HepG2 (cell line): ENCODE results near the gene ZBTB7B. TPM values are rescaled to one million over a fixed set of nuclear protein-coding genes. Genes with fewer than 3 reads are reported as not detected.

ENCODE experiments used
- ATAC-seq: fragments of 200-7000 bp; cut with Tn5 transposase; 3 replicates; pipeline ENCODE4 v1.9.1; 2020; ENCODE audit warnings: mild to moderate bottlenecking, moderate library complexity
- BruUV-seq: library from RNA; stranded (reverse); fragments of 400-500 nt; replicated peaks from 2 replicates; lab custom pipeline; 2021; lab: Mats Ljungman, UMichigan
- CTCF ChIA-PET: fragments of 300-600 bp; formaldehyde crosslinking; extraction: SDS; loops from one replicate; lab custom pipeline; 2021; ENCODE audit warnings: low total read pairs, inconsistent platforms, low intra/inter-chr PET ratio; lab: Yijun Ruan, JAX
- POLR2A ChIA-PET: fragments of 350-600 bp; sonication (Branson Sonifier 250); formaldehyde crosslinking; loops from one replicate; lab custom pipeline; 2020; ENCODE audit warnings: antibody characterized with exemption, inconsistent platforms; lab: Yijun Ruan, JAX
- DNase-seq: peaks from one replicate; pipeline ENCODE4 v3.0.0-alpha.2; 2015; ENCODE audit warnings: low spot score
- FAIRE-seq: peaks from 3 replicates; lab custom pipeline; 2011; peaks lifted over from hg19 to GRCh38; lab: Jason Lieb, UNC
- H2AFZ ChIP-seq: one replicate; pipeline ENCODE4 v1.6.1; 2011; ENCODE audit warnings: low read length, inconsistent platforms
- H3K27ac ChIP-seq: fragments of 300-600 bp; 3 replicates; pipeline ENCODE4 v1.8.0; 2011; ENCODE audit warnings: mixed run types, mild to moderate bottlenecking, mixed read lengths, low read length, inconsistent platforms; ENCODE audit not compliant: insufficient read depth; ENCODE audit errors: extremely low read length
- H3K27me3 ChIP-seq, 2 experiments: fragments of 200-600 bp in 1 of 2; 2 replicates in 1 of 2; 3 replicates in 1 of 2; pipeline versions ENCODE4 v1.6.0 to v1.8.0; 2011; ENCODE audit warnings: low read length in 2 of 2, mild to moderate bottlenecking in 2 of 2, moderate library complexity in 2 of 2, inconsistent platforms in 1 of 2; ENCODE audit not compliant: insufficient read depth in 2 of 2, control insufficient read depth in 1 of 2
- H3K36me3 ChIP-seq, 2 experiments: fragments of 200-600 bp in 1 of 2; replicated peaks in 1 of 2; 2 replicates in 1 of 2; 3 replicates in 1 of 2; pipeline versions ENCODE4 v1.5.1 to v1.8.0; 2011; ENCODE audit warnings: low read length in 2 of 2, inconsistent platforms in 1 of 2; ENCODE audit not compliant: insufficient read depth in 2 of 2, control insufficient read depth in 1 of 2
- H3K4me1 ChIP-seq: 2 replicates; pipeline ENCODE4 v1.5.1; 2012; ENCODE audit warnings: low read length, inconsistent platforms; ENCODE audit not compliant: insufficient read depth
- H3K4me2 ChIP-seq: 2 replicates; pipeline ENCODE4 v1.6.0; 2011; ENCODE audit warnings: low read depth, low read length, inconsistent platforms
- H3K4me3 ChIP-seq, 3 experiments: fragments of 200-600 bp in 1 of 3; sonication (generic), shearing (Covaris generic) in 1 of 3; replicated peaks in 1 of 3; 2 replicates each; pipeline ENCODE4 v1.5.1; 2011 to 2016; ENCODE audit warnings: low read length in 3 of 3, inconsistent platforms in 2 of 3, low read depth in 2 of 3, mild to moderate bottlenecking in 2 of 3, control low read depth in 1 of 3, mixed read lengths in 1 of 3; ENCODE audit not compliant: insufficient read depth in 1 of 3
- H3K79me2 ChIP-seq: one replicate; pipeline ENCODE4 v1.6.1; 2011; ENCODE audit warnings: low read length, inconsistent platforms; ENCODE audit not compliant: insufficient read depth
- H3K9ac ChIP-seq: 2 replicates; pipeline ENCODE4 v1.6.0; 2011; ENCODE audit warnings: mild to moderate bottlenecking, low read depth, low read length, inconsistent platforms; ENCODE audit not compliant: insufficient read depth
- H3K9me3 ChIP-seq: 2 replicates; pipeline ENCODE4 v1.5.1; 2012; ENCODE audit warnings: mild to moderate bottlenecking, low read length
- H4K20me1 ChIP-seq: 2 replicates; pipeline ENCODE4 v1.6.0; 2011; ENCODE audit warnings: inconsistent platforms, mild to moderate bottlenecking, low read length, moderate library complexity; ENCODE audit not compliant: insufficient read depth
- BATF2 ChIP-seq: sonication (generic); formaldehyde crosslinking; IDR thresholded peaks from 2 replicates; pipeline ENCODE4 v1.8.0; 2022; ENCODE audit warnings: mild to moderate bottlenecking, missing genetic modification reagents, moderate library complexity
- SP4 ChIP-seq: sonication (generic); formaldehyde crosslinking; IDR thresholded peaks from 2 replicates; pipeline ENCODE4 v1.8.1; 2023; ENCODE audit warnings: mild to moderate bottlenecking, missing genetic modification reagents
- ZBTB33 ChIP-seq: sonication (generic); formaldehyde crosslinking; IDR thresholded peaks from 2 replicates; pipeline ENCODE4 v1.4.0; 2020; ENCODE audit warnings: missing genetic modification reagents
- WGBS: methylation state at CpG from one replicate; pipeline ENCODE4 v1.1.6; 2017; ENCODE audit warnings: low lambda C conversion rate; 5-methylcytosine and 5-hydroxymethylcytosine counted together
- in situ Hi-C: cut with HindIII; loops from 2 replicates; pipeline ENCODE4 v1.10.0; 2017; ENCODE audit warnings: low pct_unique_long_range_greater_than_20kb; ENCODE audit not compliant: extremely low pct_ligation_motif_present
- intact Hi-C: fragments of 100-400 bp; cut with micrococcal nuclease; formaldehyde crosslinking; loops from one replicate; pipeline ENCODE4 v1.10.0; 2022; ENCODE audit not compliant: unreplicated experiment
- polyA plus RNA-seq, 8 experiments: library from polyadenylated mRNA; depleted of rRNA in 3 of 8; stranded (reverse) in 7 of 8; unstranded in 1 of 8; fragments of >200 nt; fragmentation: Illumina TruSeq in 4 of 8; extraction: Trizol in 4 of 8; gene quantifications; 2 replicates each; pipeline versions ENCODE4 v1.2.1 to v1.2.3, GENCODE V29; 2011 to 2016; ENCODE audit warnings: low read depth in 4 of 8, missing spikeins in 1 of 8, mixed read lengths in 1 of 8; ENCODE audit not compliant: insufficient read depth in 1 of 8
- total RNA-seq, 5 experiments: library from RNA; depleted of rRNA; stranded (reverse); fragments of >200 nt; fragmentation: Illumina TruSeq; extraction: Trizol; gene quantifications; 2 replicates each; pipeline ENCODE4 v1.2.3, GENCODE V29; 2016; ENCODE audit warnings: low read depth in 1 of 5

Gene ZBTB7B
- total and polyA plus RNA-seq, 2 of the 13 experiments (the other 11 are each of a cell fraction or from before 2014, with no cell fraction given) = 15.5 to 17.5 TPM

- H3K27ac ChIP-seq = no peak overlapping the region
- FAIRE-seq (no peak), DNase-seq (no peak), ATAC-seq (no peak)
- WGBS = 85% methylated on average over 20 of the region's 29 CpGs
- H3K36me3 ChIP-seq = peaks cover 7 to 9% of the 10 kb centered on the region in 2 experiments; a peak in 4 of 5 replicates
- H3K9me3 ChIP-seq = no peaks in the 10 kb centered on the region
- H3K4me2 ChIP-seq = peak overlapping the region; percentile 100
- H3K27me3 ChIP-seq = no peaks in the 10 kb centered on the region
- H3K9ac ChIP-seq = no peak overlapping the region
- in situ Hi-C loops = loop anchor here (5.0 kb wide), 1 partner anchor 80 kb away; the partner anchor contains the start of gene FLAD1
- H3K4me3 ChIP-seq = peak overlapping the region in 1 of 3 experiments; percentile 91; a peak in 1 of 6 replicates
- no peak overlapping the region for H2AFZ ChIP-seq
- ChIA-PET CTCF (interaction anchor here (1.0 to 4.0 kb wide), 8 partner anchors 9 to 155 kb away, joined by 3 to 39 read pairs (median 6); partner anchors contain the start of gene ADAM15), POLR2A (interaction anchor here (1.0 to 2.2 kb wide), 6 partner anchors 13 to 126 kb away, joined by 3 to 9 read pairs (median 4); partner anchors contain the start of gene PMVK)
- peaks cover 9% of the 10 kb centered on the region for H3K79me2 ChIP-seq
- peaks cover 32% of the 10 kb centered on the region for H3K4me1 ChIP-seq
- H4K20me1 ChIP-seq = no peaks in the 10 kb centered on the region
- intact Hi-C loops = loop anchor here (1.0 to 5.0 kb wide), 3 partner anchors 22 to 87 kb away; partner anchors contain the start of gene CKS1B
- no TSS peak for BruUV-seq
- TF ChIP-seq ZBTB33 (CRISPR knock-in tag) = peak; percentile 47; the same call in 1 of the 2 replicates
- 0 out of 2 replicates have a peak, but pooled peaks have one; percentile 10 for TF ChIP-seq SP4 (CRISPR knock-in tag)
- TF ChIP-seq BATF2 (CRISPR knock-in tag) = no peak
Observed at GRCh38 chr1:155062151-155062686, 59.6 kb downstream of the ZBTB7B start.
